HEK293 (cell line): ENCODE results near the gene RAB23.

Experiments
- HOXA7 ChIP-seq: sonication (generic); formaldehyde crosslinking; IDR thresholded peaks from 2 replicates; pipeline ENCODE4 v1.8.1; 2022; ENCODE audit warnings: missing genetic modification reagents, borderline replicate concordance
- KLF8 ChIP-seq: fragments of 450-650 bp; formaldehyde crosslinking; IDR thresholded peaks from 2 replicates; pipeline ENCODE4 v1.5.1; 2016; ENCODE audit warnings: missing biosample characterization, missing genetic modification characterization
- ZBTB7A ChIP-seq: fragments of 450-650 bp; formaldehyde crosslinking; IDR thresholded peaks from 2 replicates; pipeline ENCODE4 v1.5.1; 2016; ENCODE audit warnings: low read depth, missing biosample characterization, missing genetic modification characterization
- ZFHX2 ChIP-seq: fragments of 450-650 bp; formaldehyde crosslinking; conservative IDR thresholded peaks from 2 replicates; pipeline ENCODE4 v1.5.1; 2016; ENCODE audit warnings: missing biosample characterization, missing genetic modification characterization
- ZNF146 ChIP-seq: fragments of 450-650 bp; formaldehyde crosslinking; IDR thresholded peaks from 2 replicates; pipeline ENCODE4 v1.5.1; 2016; ENCODE audit warnings: missing biosample characterization, missing genetic modification characterization
- ZNF155 ChIP-seq: fragments of 450-650 bp; formaldehyde crosslinking; IDR thresholded peaks from 2 replicates; pipeline ENCODE4 v1.5.1; 2016; ENCODE audit warnings: missing biosample characterization, missing genetic modification characterization
- ZNF174 ChIP-seq: fragments of 450-650 bp; formaldehyde crosslinking; IDR thresholded peaks from 2 replicates; pipeline ENCODE4 v1.5.0; 2017; ENCODE audit warnings: missing biosample characterization, mild to moderate bottlenecking, missing genetic modification characterization
- ZNF302 ChIP-seq: fragments of 450-650 bp; formaldehyde crosslinking; IDR thresholded peaks from 2 replicates; pipeline ENCODE4 v1.5.1; 2016; ENCODE audit warnings: missing biosample characterization, missing genetic modification characterization, low read depth
- ZNF558 ChIP-seq: fragments of 450-650 bp; formaldehyde crosslinking; IDR thresholded peaks from 2 replicates; pipeline ENCODE4 v1.5.1; 2016; ENCODE audit warnings: missing biosample characterization, missing genetic modification characterization
- ZNF639 ChIP-seq: fragments of 450-650 bp; formaldehyde crosslinking; IDR thresholded peaks from 2 replicates; pipeline ENCODE4 v1.5.1; 2016; ENCODE audit warnings: missing biosample characterization, missing genetic modification characterization
- ZNF692 ChIP-seq: fragments of 450-650 bp; formaldehyde crosslinking; IDR thresholded peaks from 2 replicates; pipeline ENCODE4 v1.5.1; 2016; ENCODE audit warnings: missing biosample characterization, missing genetic modification characterization
- TF ChIP-seq, protein P1 (sequence below): fragments of 450-650 bp; formaldehyde crosslinking; IDR thresholded peaks from 2 replicates; pipeline ENCODE4 v1.5.1; 2016; ENCODE audit warnings: missing biosample characterization, missing genetic modification characterization
- TF ChIP-seq, protein P2 (sequence below): sonication (generic); formaldehyde crosslinking; IDR thresholded peaks from 2 replicates; pipeline ENCODE4 v1.8.1; 2022; ENCODE audit warnings: mild to moderate bottlenecking, moderate library complexity, missing genetic modification reagents

DNA sequence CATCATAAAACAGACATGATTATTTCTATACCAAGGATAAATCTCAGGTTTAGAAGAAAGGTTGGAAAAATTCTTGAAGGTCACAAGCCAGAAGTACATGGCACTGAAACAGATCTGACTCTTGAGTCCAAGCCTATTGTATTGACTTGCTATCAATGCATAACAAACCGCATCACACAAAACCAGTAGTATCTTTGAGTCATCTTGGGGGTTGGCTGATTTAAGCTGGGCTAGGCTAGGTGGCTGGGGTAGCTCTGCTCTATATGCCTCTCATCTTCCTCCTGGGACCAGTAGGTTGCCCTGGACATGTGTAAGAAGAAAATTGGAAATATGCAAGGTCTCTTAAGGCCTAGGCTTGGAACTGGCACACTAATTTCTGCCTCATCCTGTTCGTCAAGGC is 37.0 kb upstream of the RAB23 start:
- TF ChIP-seq, protein P1, sequence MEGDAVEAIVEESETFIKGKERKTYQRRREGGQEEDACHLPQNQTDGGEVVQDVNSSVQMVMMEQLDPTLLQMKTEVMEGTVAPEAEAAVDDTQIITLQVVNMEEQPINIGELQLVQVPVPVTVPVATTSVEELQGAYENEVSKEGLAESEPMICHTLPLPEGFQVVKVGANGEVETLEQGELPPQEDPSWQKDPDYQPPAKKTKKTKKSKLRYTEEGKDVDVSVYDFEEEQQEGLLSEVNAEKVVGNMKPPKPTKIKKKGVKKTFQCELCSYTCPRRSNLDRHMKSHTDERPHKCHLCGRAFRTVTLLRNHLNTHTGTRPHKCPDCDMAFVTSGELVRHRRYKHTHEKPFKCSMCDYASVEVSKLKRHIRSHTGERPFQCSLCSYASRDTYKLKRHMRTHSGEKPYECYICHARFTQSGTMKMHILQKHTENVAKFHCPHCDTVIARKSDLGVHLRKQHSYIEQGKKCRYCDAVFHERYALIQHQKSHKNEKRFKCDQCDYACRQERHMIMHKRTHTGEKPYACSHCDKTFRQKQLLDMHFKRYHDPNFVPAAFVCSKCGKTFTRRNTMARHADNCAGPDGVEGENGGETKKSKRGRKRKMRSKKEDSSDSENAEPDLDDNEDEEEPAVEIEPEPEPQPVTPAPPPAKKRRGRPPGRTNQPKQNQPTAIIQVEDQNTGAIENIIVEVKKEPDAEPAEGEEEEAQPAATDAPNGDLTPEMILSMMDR (tag by site-specific recombination), result no peak
- no peak for TF ChIP-seq ZNF692 (tag by site-specific recombination)
- TF ChIP-seq ZBTB7A, result no peak
- no peak for TF ChIP-seq ZNF639 (tag by site-specific recombination)
- TF ChIP-seq, protein P2, sequence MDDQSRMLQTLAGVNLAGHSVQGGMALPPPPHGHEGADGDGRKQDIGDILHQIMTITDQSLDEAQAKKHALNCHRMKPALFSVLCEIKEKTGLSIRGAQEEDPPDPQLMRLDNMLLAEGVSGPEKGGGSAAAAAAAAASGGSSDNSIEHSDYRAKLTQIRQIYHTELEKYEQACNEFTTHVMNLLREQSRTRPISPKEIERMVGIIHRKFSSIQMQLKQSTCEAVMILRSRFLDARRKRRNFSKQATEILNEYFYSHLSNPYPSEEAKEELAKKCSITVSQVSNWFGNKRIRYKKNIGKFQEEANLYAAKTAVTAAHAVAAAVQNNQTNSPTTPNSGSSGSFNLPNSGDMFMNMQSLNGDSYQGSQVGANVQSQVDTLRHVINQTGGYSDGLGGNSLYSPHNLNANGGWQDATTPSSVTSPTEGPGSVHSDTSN, result no peak
- TF ChIP-seq ZNF146 (tag by site-specific recombination), result no peak
- no peak for TF ChIP-seq ZNF558
- no peak for TF ChIP-seq ZFHX2 (tag by site-specific recombination)
- no peak for TF ChIP-seq KLF8 (tag by site-specific recombination)
- no peak for TF ChIP-seq ZNF302 (tag by site-specific recombination)
- TF ChIP-seq HOXA7 (CRISPR knock-in tag), result no peak
- TF ChIP-seq ZNF155 (tag by site-specific recombination), result no peak
- TF ChIP-seq ZNF174, result no peak
